ENCODE data around the gene TAF11L6.
"Not testable (repeated sequence)": the region's sequence is repeated elsewhere in the genome, so short reads cannot be mapped to it uniquely, and the experiment has no call there.

The TAF11L6 gene

GRCh38 chr5:17528369-17528768, at the start of gene TAF11L6:
TSS of gene TAF11L6 (plus strand) at chr5:17528669.
- in situ Hi-C loops (cut with MboI; ENCODE audit: low sequenced_read_pairs), result not testable (repeated sequence)

GRCh38 chr5:17481378-17481777, 47.1 kb upstream of the TAF11L6 start:
- in situ Hi-C loops (cut with MboI; ENCODE audit: low sequenced_read_pairs), result no loop called here

GRCh38 chr5:17482790-17483189, 45.7 kb upstream of the TAF11L6 start:
- in situ Hi-C loops (cut with MboI; ENCODE audit: low sequenced_read_pairs), result no loop called here

GRCh38 chr5:17486464-17487173, 41.9 kb upstream of the TAF11L6 start:
- in situ Hi-C loops (cut with MboI; ENCODE audit: low sequenced_read_pairs), result not testable (repeated sequence)

GRCh38 chr5:17487174-17487512, 41.3 kb upstream of the TAF11L6 start:
- in situ Hi-C loops (cut with MboI; ENCODE audit: low sequenced_read_pairs), result no loop called here

- in situ Hi-C loops (cut with MboI; ENCODE audit: low sequenced_read_pairs), result not testable (repeated sequence)
Measured at GRCh38 chr5:17491257-17491656, 37.2 kb upstream of the TAF11L6 start.

- in situ Hi-C loops (cut with MboI; ENCODE audit: low sequenced_read_pairs), result no loop called here
Measured at GRCh38 chr5:17492770-17493169, 35.7 kb upstream of the TAF11L6 start.

GRCh38 chr5:17497446-17497845, 31.0 kb upstream of the TAF11L6 start:
- in situ Hi-C loops (cut with MboI; ENCODE audit: low sequenced_read_pairs), result no loop called here

- in situ Hi-C loops (cut with MboI; ENCODE audit: low sequenced_read_pairs), result not testable (repeated sequence)
Measured at GRCh38 chr5:17497931-17498330, 30.5 kb upstream of the TAF11L6 start, which contains the start of gene TAF11L2. TSS of gene TAF11L2 (plus strand) at chr5:17498231.

- in situ Hi-C loops (cut with MboI; ENCODE audit: low sequenced_read_pairs), result no loop called here
Measured at GRCh38 chr5:17511775-17512325, 16.6 kb upstream of the TAF11L6 start.

- in situ Hi-C loops (cut with MboI; ENCODE audit: low sequenced_read_pairs), result not testable (repeated sequence)
Measured at GRCh38 chr5:17517526-17517925, 10.9 kb upstream of the TAF11L6 start.

- in situ Hi-C loops (cut with MboI; ENCODE audit: low sequenced_read_pairs), result not testable (repeated sequence)
Measured at GRCh38 chr5:17518067-17518466, 10.4 kb upstream of the TAF11L6 start, which contains the start of gene TAF11L3. TSS of gene TAF11L3 (plus strand) at chr5:17518367.

GRCh38 chr5:17519508-17519907, 9.0 kb upstream of the TAF11L6 start:
- in situ Hi-C loops (cut with MboI; ENCODE audit: low sequenced_read_pairs), result not testable (repeated sequence)

GRCh38 chr5:17521501-17521900, 7.0 kb upstream of the TAF11L6 start, which contains the start of gene TAF11L4:
TSS of gene TAF11L4 (plus strand) at chr5:17521801.
- in situ Hi-C loops (cut with MboI; ENCODE audit: low sequenced_read_pairs), result not testable (repeated sequence)

GRCh38 chr5:17524935-17525334, 3.5 kb upstream of the TAF11L6 start, which contains the start of gene TAF11L5:
TSS of gene TAF11L5 (plus strand) at chr5:17525235.
- in situ Hi-C loops (cut with MboI; ENCODE audit: low sequenced_read_pairs), result not testable (repeated sequence)

GRCh38 chr5:17526504-17526903, 2.0 kb upstream of the TAF11L6 start:
- in situ Hi-C loops (cut with MboI; ENCODE audit: low sequenced_read_pairs), result not testable (repeated sequence)

All from HL-60/S4 (cell line).